Hematopoietic multipotent progenitor cell treated with erythropoietin and hydrocortisone succinate and interleukin-3 and kit ligand, for 6 days (in vitro differentiated cells): ENCODE data around the gene FGFBP1.
"Not testable (repeated sequence)": the region's sequence is repeated elsewhere in the genome, so short reads cannot be mapped to it uniquely, and the experiment has no call there.

Source experiments
- DNase-seq: peaks from one replicate; pipeline ENCODE4 v3.0.0-alpha.2; 2015

FGFBP1 gene

GRCh38 chr4:15944895-15945294, 6.4 kb upstream of the FGFBP1 start:
- no peak for DNase-seq

- no peak for DNase-seq
Observed at GRCh38 chr4:15942283-15942682, 3.7 kb upstream of the FGFBP1 start.

DNA sequence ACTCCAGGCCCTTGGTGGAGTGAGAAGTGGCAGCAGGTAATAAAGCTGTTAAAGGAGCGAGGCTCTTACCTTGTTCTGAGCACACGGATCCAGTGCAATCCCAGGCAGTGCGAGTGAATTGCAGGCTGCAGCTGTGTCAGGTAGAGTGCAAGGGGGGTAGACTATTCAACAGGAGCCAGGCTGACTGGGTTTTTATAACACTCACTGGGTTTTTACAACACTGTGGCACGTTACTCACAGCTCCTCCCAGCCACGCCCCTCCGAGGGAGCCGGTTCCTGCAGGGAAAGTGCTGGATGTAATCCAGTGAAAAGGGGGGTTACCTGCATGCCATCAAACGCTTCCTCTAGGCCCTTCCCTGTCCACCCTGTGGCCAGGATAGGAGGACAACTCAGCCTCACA, 358 bp downstream of the FGFBP1 start:
- DNase-seq, result no peak

DNA sequence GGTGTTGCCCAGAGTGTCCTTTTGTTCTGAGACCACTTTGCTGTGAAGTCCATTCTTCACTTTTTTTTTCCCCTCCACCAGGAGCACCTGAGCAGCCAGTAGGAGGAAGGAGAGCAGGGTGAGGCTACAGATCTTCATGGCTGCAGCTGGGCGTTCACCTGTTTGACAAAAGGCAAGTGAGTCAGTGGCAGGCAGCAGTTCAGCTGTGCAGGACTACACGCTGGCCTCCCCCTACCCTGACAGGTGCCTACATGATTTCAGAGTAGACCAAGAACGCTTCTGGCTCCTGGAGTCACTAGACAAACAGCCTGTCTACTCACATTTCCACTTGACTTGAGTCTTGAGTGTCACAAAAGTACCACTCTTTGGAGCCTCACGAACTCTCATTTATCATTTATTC, 2.0 kb downstream of the FGFBP1 start:
- DNase-seq, result no peak

GRCh38 chr4:15935504-15936402, 2.8 kb downstream of the FGFBP1 start:
- DNase-seq, result no peak

GRCh38 chr4:15934259-15934658, 4.3 kb downstream of the FGFBP1 start:
- DNase-seq, result no peak

DNA sequence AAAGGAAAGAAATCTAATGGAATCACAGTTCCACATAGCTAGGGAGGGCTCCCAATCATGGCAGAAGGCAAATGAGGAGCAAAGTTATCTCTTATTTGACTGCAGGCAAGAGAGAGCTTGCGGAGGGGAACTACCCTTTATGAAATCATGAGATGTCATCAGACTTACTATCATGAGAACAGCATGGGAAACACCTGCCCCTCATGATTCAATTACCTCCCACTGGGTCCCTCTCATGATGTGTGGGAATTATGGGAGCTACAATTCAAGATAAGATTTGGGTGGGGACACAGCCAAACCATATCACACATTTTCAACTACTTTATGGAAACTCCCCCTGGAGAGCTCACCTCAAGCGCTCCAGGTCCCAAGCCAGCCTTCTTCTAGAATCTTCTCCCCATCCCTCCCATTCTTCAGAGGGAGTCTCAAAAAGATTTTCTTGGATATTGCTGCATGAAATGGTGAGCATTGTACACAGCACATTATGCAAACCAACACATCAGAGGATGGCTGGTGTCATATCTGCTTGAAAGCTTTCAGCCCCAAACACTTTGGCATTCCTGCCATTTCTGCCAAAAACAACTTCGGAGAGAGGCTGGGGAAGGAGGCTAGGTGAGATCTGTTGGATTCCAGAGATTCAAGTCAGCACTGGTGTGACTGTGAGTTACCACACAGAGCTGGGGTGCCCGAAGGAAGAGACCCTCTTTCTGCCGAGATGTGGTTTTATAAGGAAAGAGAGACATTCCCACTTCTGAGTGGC, 6.9 kb downstream of the FGFBP1 start:
- DNase-seq, result no peak

DNA sequence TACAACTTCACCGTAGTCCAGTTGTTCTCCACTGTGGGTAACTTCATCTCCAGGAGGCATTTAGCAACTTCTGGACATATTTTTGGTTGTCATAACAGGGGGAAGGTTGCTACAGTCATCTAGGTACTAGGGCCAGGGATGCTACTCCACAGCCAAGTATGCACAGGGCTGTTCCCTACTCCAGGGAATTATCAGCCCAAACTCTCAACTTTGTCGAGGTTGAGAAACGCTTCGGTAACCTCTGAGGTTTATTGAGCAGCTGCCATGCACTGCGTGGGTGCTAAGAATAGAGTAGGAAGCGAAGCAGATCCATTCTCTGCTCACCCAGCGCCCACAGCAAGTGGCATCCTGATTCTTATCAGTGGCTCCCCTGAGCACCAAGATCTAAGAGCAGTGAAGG, 8.2 kb downstream of the FGFBP1 start:
- DNase-seq, result no peak

DNA sequence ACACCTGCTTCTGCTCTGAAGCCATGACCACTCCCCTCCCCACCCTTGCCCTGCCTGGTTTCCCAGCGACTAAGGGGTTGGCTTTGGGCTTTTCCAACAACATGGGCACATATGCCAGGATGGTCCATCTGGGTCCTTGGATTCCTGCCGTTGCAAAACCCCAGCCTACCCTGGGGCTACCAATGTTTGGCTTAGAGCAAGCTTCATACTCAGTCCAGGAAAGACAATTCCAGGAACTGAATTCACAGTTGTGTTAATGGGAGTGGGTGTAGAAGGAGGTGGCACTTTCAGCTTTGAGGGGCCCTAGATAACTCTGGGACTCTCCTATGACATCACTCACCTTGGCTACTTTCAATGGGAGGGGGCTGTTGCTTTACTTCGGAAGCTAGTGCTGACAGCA, 9.0 kb downstream of the FGFBP1 start:
- DNase-seq, result no peak

DNA sequence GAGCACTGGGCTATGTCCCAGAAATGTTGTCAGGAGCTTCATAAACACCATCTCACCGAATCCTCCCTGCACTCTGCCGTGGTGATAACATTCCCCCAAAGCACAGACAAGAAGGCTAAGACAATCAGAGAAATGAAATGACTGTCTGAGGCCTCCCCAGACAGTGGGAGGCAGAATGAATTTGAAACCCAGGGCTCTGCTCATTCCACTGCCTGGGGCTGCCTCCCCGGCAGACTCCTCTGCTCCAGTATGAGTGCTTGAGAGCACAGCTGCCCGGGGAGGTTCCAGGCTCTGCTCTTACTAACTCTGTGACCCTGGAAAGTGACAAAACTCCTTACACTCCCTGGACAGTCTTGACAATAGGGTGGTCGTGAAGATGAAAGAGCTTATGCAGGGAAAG, 9.7 kb downstream of the FGFBP1 start:
- DNase-seq, result no peak

- no peak for DNase-seq
Observed at GRCh38 chr4:15926486-15926885, 12.1 kb downstream of the FGFBP1 start.

DNA sequence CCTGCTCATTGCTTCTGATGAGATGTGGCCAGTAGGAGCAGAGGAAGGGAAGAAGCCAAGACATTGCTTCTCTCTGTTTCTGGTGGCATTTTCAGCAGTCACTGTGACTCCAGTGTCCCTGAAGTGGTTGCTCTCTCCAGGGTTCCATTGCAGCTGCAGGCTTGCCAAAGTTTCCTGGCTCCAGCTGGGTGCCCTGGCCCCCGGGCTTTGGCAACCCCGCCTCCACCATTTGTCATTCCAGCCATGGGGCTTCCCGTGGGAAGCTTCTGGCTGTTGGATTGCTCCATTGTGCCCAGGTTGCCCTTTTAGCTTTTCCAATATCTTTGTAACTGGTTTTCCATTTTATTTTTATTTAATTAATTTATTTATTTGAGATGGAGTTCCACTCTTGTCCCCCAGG, 12.7 kb downstream of the FGFBP1 start:
- no peak for DNase-seq

DNA sequence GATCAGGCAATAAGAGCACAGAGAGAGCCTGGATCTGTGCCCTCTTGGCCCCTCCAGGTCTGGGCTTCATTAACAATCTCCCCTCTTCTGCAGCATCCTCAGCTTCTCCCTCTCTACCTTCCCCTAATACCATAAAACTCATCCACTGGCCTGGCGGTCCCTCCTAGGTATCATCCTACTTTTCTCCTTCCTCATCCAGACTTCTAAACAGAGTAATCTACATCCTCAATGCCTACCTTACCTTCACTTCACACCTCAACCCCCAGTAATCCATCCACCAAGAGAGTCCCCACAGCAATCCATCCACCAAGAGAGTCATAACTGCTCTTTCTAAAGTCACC, 17.0 kb downstream of the FGFBP1 start:
- no peak for DNase-seq

GRCh38 chr4:15920723-15921591, 17.6 kb downstream of the FGFBP1 start:
- DNase-seq, result no peak

GRCh38 chr4:15918484-15919129, 19.9 kb downstream of the FGFBP1 start:
- DNase-seq, result no peak

DNA sequence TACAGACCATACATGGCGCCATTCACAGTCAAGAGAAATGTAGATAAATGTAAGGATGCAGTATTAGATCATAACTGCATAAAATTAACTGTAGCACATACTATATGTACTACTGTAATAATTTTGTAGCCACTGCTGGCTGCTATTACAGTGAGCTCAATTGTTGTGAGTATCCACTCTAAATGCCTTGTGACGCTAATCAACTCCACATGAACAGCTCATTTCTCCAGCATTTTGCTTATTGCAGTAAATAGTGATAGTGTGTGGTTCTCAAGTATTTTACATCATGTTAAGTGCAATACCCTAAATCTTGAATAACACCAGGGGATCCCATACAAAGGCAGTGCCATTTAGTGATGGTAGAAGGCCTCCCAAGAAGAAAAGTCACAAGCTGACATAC, 21.2 kb downstream of the FGFBP1 start:
- no peak for DNase-seq

DNA sequence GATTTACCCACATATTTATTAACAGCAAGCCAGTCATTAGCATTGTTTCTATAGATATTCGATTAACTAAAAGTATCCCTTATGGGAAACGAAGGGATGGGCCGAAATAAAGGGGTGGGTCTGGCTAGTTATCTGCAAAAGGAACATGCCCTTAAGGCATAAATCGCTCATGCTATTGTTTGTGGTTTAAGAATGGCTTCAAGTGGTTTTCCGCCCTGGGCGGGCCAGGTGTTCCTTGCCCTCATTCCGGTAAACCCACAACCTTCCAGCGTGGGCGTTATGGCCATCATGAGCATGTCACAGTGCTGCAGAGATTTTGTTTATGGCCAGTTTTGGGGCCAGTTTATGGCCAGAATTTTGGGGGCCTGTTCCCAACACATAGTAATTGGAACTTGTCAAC, 22.2 kb downstream of the FGFBP1 start:
- DNase-seq, result not testable (repeated sequence)

GRCh38 chr4:15914736-15915135, 23.8 kb downstream of the FGFBP1 start:
- DNase-seq, result no peak

DNA sequence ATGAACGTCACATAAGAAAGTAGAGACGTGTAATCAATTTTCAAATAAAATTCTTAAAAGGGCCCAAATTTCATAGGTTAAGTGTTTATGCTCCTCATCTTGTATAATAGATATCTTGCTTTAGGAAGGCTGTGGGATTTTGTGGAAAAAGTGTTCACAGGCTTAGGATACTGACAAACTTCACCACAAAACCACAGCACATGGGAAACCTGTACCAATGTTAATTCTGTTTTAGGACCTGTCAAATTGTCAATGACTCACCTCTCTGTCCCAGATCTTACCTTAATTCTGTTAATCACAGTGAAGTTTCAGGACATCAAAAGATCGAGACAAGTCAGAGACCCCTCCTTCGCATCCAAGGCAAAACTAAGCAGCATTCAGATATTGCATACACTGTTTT, 24.2 kb downstream of the FGFBP1 start:
- no peak for DNase-seq

GRCh38 chr4:15913631-15913970, 24.9 kb downstream of the FGFBP1 start:
- no peak for DNase-seq

- no peak for DNase-seq
Observed at GRCh38 chr4:15912961-15913630, 25.4 kb downstream of the FGFBP1 start.

DNA sequence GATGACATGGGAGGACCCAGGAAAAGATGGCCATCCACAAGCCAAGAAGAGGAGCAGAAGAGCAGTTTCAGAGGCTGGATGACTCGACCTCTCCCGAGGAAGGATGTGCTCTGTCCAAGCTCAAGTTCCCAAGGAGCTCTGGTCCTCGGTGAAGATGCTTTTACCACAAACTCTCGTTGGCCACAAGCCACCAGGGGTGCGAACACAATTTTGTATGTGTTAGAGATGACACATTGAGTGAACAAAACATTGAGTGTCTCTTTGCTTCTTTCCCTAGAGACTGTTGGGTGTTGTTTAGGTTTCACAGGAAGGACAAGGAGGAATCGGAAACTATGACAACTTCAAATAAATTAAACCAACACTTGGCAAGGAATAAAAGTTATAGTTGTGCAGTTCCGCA, 26.3 kb downstream of the FGFBP1 start:
- DNase-seq, result no peak
